ENCODE results near the gene PPHLN1.

PPHLN1 gene

GRCh38 chr12:42296503-42297109, 29.4 kb upstream of the PPHLN1 start:
- no peak overlapping the region for H3K4me3 ChIP-seq (ENCODE audit: low read depth, low read length)
- peak; percentile 53 for TF ChIP-seq CTCF (IDR thresholded peaks at IDR 0.05; ENCODE audit: borderline replicate concordance, insufficient read depth, low read depth, low read length)

- H3K4me3 ChIP-seq (ENCODE audit: low read depth, low read length) = no peak overlapping the region
- no peak for TF ChIP-seq CTCF (IDR thresholded peaks at IDR 0.05; ENCODE audit: borderline replicate concordance, insufficient read depth, low read depth, low read length)
Observed at GRCh38 chr12:42298887-42299286, 27.1 kb upstream of the PPHLN1 start.

- no peak for TF ChIP-seq CTCF (IDR thresholded peaks at IDR 0.05; ENCODE audit: borderline replicate concordance, insufficient read depth, low read depth, low read length)
- peak overlapping the region; percentile 41 for H3K4me3 ChIP-seq (ENCODE audit: low read depth, low read length)
Observed at GRCh38 chr12:42299392-42300308, 26.3 kb upstream of the PPHLN1 start.

- no peak for TF ChIP-seq CTCF (IDR thresholded peaks at IDR 0.05; ENCODE audit: borderline replicate concordance, insufficient read depth, low read depth, low read length)
- H3K4me3 ChIP-seq (ENCODE audit: low read depth, low read length) = no peak overlapping the region
Observed at GRCh38 chr12:42306297-42306696, 19.7 kb upstream of the PPHLN1 start.

- no peak overlapping the region for H3K4me3 ChIP-seq (ENCODE audit: low read depth, low read length)
- no peak for TF ChIP-seq CTCF (IDR thresholded peaks at IDR 0.05; ENCODE audit: borderline replicate concordance, insufficient read depth, low read depth, low read length)
Observed at GRCh38 chr12:42308390-42308789, 17.6 kb upstream of the PPHLN1 start.

GRCh38 chr12:42309996-42310395, 16.0 kb upstream of the PPHLN1 start:
- H3K4me3 ChIP-seq (ENCODE audit: low read depth, low read length) = no peak overlapping the region

More at GRCh38 chr12:42309996-42310395, 16.0 kb upstream of the PPHLN1 start:
- TF ChIP-seq CTCF (IDR thresholded peaks at IDR 0.05; ENCODE audit: borderline replicate concordance, insufficient read depth, low read depth, low read length) = no peak

All from GM12875 (cell line).